HepG2 (cell line): Measurements from ENCODE around the gene IQGAP2. TPM values are rescaled to one million over a fixed set of nuclear protein-coding genes. Genes with fewer than 3 reads are reported as not detected.

ENCODE experiments used
- ATAC-seq: fragments of 200-7000 bp; cut with Tn5 transposase; 3 replicates; pipeline ENCODE4 v1.9.1; 2020; ENCODE audit warnings: mild to moderate bottlenecking, moderate library complexity
- BruUV-seq: library from RNA; stranded (reverse); fragments of 400-500 nt; replicated peaks from 2 replicates; lab custom pipeline; 2021; lab: Mats Ljungman, UMichigan
- CTCF ChIA-PET: fragments of 300-600 bp; formaldehyde crosslinking; extraction: SDS; loops from one replicate; lab custom pipeline; 2021; ENCODE audit warnings: low total read pairs, inconsistent platforms, low intra/inter-chr PET ratio; lab: Yijun Ruan, JAX
- POLR2A ChIA-PET: fragments of 350-600 bp; sonication (Branson Sonifier 250); formaldehyde crosslinking; loops from one replicate; lab custom pipeline; 2020; ENCODE audit warnings: antibody characterized with exemption, inconsistent platforms; lab: Yijun Ruan, JAX
- DNase-seq: peaks from one replicate; pipeline ENCODE4 v3.0.0-alpha.2; 2015; ENCODE audit warnings: low spot score
- FAIRE-seq: peaks from 3 replicates; lab custom pipeline; 2011; peaks lifted over from hg19 to GRCh38; lab: Jason Lieb, UNC
- H2AFZ ChIP-seq: one replicate; pipeline ENCODE4 v1.6.1; 2011; ENCODE audit warnings: low read length, inconsistent platforms
- H3K27ac ChIP-seq: fragments of 300-600 bp; 3 replicates; pipeline ENCODE4 v1.8.0; 2011; ENCODE audit warnings: mixed run types, mild to moderate bottlenecking, mixed read lengths, low read length, inconsistent platforms; ENCODE audit not compliant: insufficient read depth; ENCODE audit errors: extremely low read length
- H3K27me3 ChIP-seq, 2 experiments: fragments of 200-600 bp in 1 of 2; 2 replicates in 1 of 2; 3 replicates in 1 of 2; pipeline versions ENCODE4 v1.6.0 to v1.8.0; 2011; ENCODE audit warnings: low read length in 2 of 2, mild to moderate bottlenecking in 2 of 2, moderate library complexity in 2 of 2, inconsistent platforms in 1 of 2; ENCODE audit not compliant: insufficient read depth in 2 of 2, control insufficient read depth in 1 of 2
- H3K36me3 ChIP-seq, 2 experiments: fragments of 200-600 bp in 1 of 2; replicated peaks in 1 of 2; 2 replicates in 1 of 2; 3 replicates in 1 of 2; pipeline versions ENCODE4 v1.5.1 to v1.8.0; 2011; ENCODE audit warnings: low read length in 2 of 2, inconsistent platforms in 1 of 2; ENCODE audit not compliant: insufficient read depth in 2 of 2, control insufficient read depth in 1 of 2
- H3K4me1 ChIP-seq: 2 replicates; pipeline ENCODE4 v1.5.1; 2012; ENCODE audit warnings: low read length, inconsistent platforms; ENCODE audit not compliant: insufficient read depth
- H3K4me2 ChIP-seq: 2 replicates; pipeline ENCODE4 v1.6.0; 2011; ENCODE audit warnings: low read depth, low read length, inconsistent platforms
- H3K4me3 ChIP-seq, 3 experiments: fragments of 200-600 bp in 1 of 3; sonication (generic), shearing (Covaris generic) in 1 of 3; replicated peaks in 1 of 3; 2 replicates each; pipeline ENCODE4 v1.5.1; 2011 to 2016; ENCODE audit warnings: low read length in 3 of 3, inconsistent platforms in 2 of 3, low read depth in 2 of 3, mild to moderate bottlenecking in 2 of 3, control low read depth in 1 of 3, mixed read lengths in 1 of 3; ENCODE audit not compliant: insufficient read depth in 1 of 3
- H3K79me2 ChIP-seq: one replicate; pipeline ENCODE4 v1.6.1; 2011; ENCODE audit warnings: low read length, inconsistent platforms; ENCODE audit not compliant: insufficient read depth
- H3K9ac ChIP-seq: 2 replicates; pipeline ENCODE4 v1.6.0; 2011; ENCODE audit warnings: mild to moderate bottlenecking, low read depth, low read length, inconsistent platforms; ENCODE audit not compliant: insufficient read depth
- H3K9me3 ChIP-seq: 2 replicates; pipeline ENCODE4 v1.5.1; 2012; ENCODE audit warnings: mild to moderate bottlenecking, low read length
- H4K20me1 ChIP-seq: 2 replicates; pipeline ENCODE4 v1.6.0; 2011; ENCODE audit warnings: inconsistent platforms, mild to moderate bottlenecking, low read length, moderate library complexity; ENCODE audit not compliant: insufficient read depth
- KLF12 ChIP-seq: sonication (generic); formaldehyde crosslinking; IDR thresholded peaks from 2 replicates; pipeline ENCODE4 v1.4.0; 2020; ENCODE audit warnings: missing genetic modification reagents, borderline replicate concordance
- PBX3 ChIP-seq: sonication (generic); formaldehyde crosslinking; IDR thresholded peaks from 2 replicates; pipeline ENCODE4 v1.8.1; 2023; ENCODE audit warnings: missing genetic modification reagents, inconsistent platforms, borderline replicate concordance
- RBAK ChIP-seq: sonication (generic); formaldehyde crosslinking; IDR thresholded peaks from 2 replicates; pipeline ENCODE4 v1.5.1; 2020; ENCODE audit warnings: mild to moderate bottlenecking, missing genetic modification reagents
- REPIN1 ChIP-seq: sonication (generic); formaldehyde crosslinking; IDR thresholded peaks from 2 replicates; pipeline ENCODE4 v1.8.0; 2022; ENCODE audit warnings: missing genetic modification reagents, low read depth, mild to moderate bottlenecking, borderline replicate concordance
- TAF15 ChIP-seq: fragments of 200-400 bp; formaldehyde crosslinking; IDR thresholded peaks from one replicate; pipeline ENCODE4 v1.6.1; 2018; ENCODE audit warnings: mild to moderate bottlenecking, low read depth, low read length; ENCODE audit not compliant: poor library complexity, severe bottlenecking
- THYN1 ChIP-seq: sonication (generic); formaldehyde crosslinking; IDR thresholded peaks from 2 replicates; pipeline ENCODE4 v1.8.1; 2023; ENCODE audit warnings: low read depth, mild to moderate bottlenecking, moderate library complexity, missing genetic modification reagents, borderline replicate concordance
- ZNF296 ChIP-seq: sonication (generic); formaldehyde crosslinking; conservative IDR thresholded peaks from 2 replicates; pipeline ENCODE4 v1.5.0; 2020; ENCODE audit warnings: mild to moderate bottlenecking, missing genetic modification reagents
- ZNF326 ChIP-seq: sonication (generic); formaldehyde crosslinking; IDR thresholded peaks from 2 replicates; pipeline ENCODE4 v1.4.0; 2020; ENCODE audit warnings: missing genetic modification reagents, borderline replicate concordance
- WGBS: methylation state at CpG from one replicate; pipeline ENCODE4 v1.1.6; 2017; ENCODE audit warnings: low lambda C conversion rate; 5-methylcytosine and 5-hydroxymethylcytosine counted together
- in situ Hi-C: cut with HindIII; loops from 2 replicates; pipeline ENCODE4 v1.10.0; 2017; ENCODE audit warnings: low pct_unique_long_range_greater_than_20kb; ENCODE audit not compliant: extremely low pct_ligation_motif_present
- intact Hi-C: fragments of 100-400 bp; cut with micrococcal nuclease; formaldehyde crosslinking; loops from one replicate; pipeline ENCODE4 v1.10.0; 2022; ENCODE audit not compliant: unreplicated experiment
- polyA plus RNA-seq, 8 experiments: library from polyadenylated mRNA; depleted of rRNA in 3 of 8; stranded (reverse) in 7 of 8; unstranded in 1 of 8; fragments of >200 nt; fragmentation: Illumina TruSeq in 4 of 8; extraction: Trizol in 4 of 8; gene quantifications; 2 replicates each; pipeline versions ENCODE4 v1.2.1 to v1.2.3, GENCODE V29; 2011 to 2016; ENCODE audit warnings: low read depth in 4 of 8, missing spikeins in 1 of 8, mixed read lengths in 1 of 8; ENCODE audit not compliant: insufficient read depth in 1 of 8
- total RNA-seq, 5 experiments: library from RNA; depleted of rRNA; stranded (reverse); fragments of >200 nt; fragmentation: Illumina TruSeq; extraction: Trizol; gene quantifications; 2 replicates each; pipeline ENCODE4 v1.2.3, GENCODE V29; 2016; ENCODE audit warnings: low read depth in 1 of 5

The IQGAP2 gene
- total and polyA plus RNA-seq, 2 of the 13 experiments (the other 11 are each of a cell fraction or from before 2014, with no cell fraction given), result 35.2 to 83.3 TPM

GRCh38 chr5:76438025-76438424 lies 34.9 kb downstream of the IQGAP2 start:
- no peak overlapping the region for H3K27ac ChIP-seq
- H3K27me3 ChIP-seq, result no peaks in the 10 kb centered on the region
- H3K9me3 ChIP-seq, result peaks cover 13% of the 10 kb centered on the region; the same call in 1 of the 2 replicates
- ATAC-seq (no peak), FAIRE-seq (no peak), DNase-seq (no peak)
- H3K36me3 ChIP-seq, result 0 out of 5 replicates have a peak, but pooled peaks cover 0 to 5% of the 10 kb centered on the region in 2 experiments
- no peak overlapping the region for H3K4me3 ChIP-seq
- ChIA-PET CTCF (no interaction called here), POLR2A (no interaction called here)
- WGBS, result 88% methylated on average over 1 of the region's 1 CpG
- in situ Hi-C loops (no loop called here), intact Hi-C loops (loop anchor here (5.0 kb wide), 1 partner anchor 36 kb away; the partner anchor contains the start of gene IQGAP2)
- H3K79me2 ChIP-seq, result peaks cover 70% of the 10 kb centered on the region
- TF ChIP-seq PBX3 (CRISPR knock-in tag) (no peak), RBAK (CRISPR knock-in tag) (no peak), ZNF326 (CRISPR knock-in tag) (no peak), ZNF296 (CRISPR knock-in tag) (no peak), THYN1 (no peak), KLF12 (CRISPR knock-in tag) (no peak), TAF15 (no peak), REPIN1 (CRISPR knock-in tag) (no peak)
- H4K20me1 ChIP-seq, result peaks cover 4% of the 10 kb centered on the region; the same call in 1 of the 2 replicates
- H3K4me2 ChIP-seq, result no peak overlapping the region
- no peak overlapping the region for H2AFZ ChIP-seq
- H3K9ac ChIP-seq, result no peak overlapping the region
- H3K4me1 ChIP-seq, result peaks cover 43% of the 10 kb centered on the region
- no TSS peak for BruUV-seq
